K562 (cell line): ENCODE results near the gene RNF144A. TPM values are rescaled to one million over a fixed set of nuclear protein-coding genes. Genes with fewer than 3 reads are reported as not detected.

Experiments used
- ATAC-seq: fragments of 200-7000 bp; cut with Tn5 transposase; 3 replicates; pipeline ENCODE4 v1.9.1; 2020; ENCODE audit warnings: moderate library complexity
- BruUV-seq: library from RNA; stranded (reverse); fragments of 400-500 nt; replicated peaks from 2 replicates; lab custom pipeline; 2021; lab: Mats Ljungman, UMichigan
- CTCF ChIA-PET: fragments of 300-600 bp; formaldehyde crosslinking; extraction: SDS; loops from one replicate; lab custom pipeline; 2021; ENCODE audit warnings: low intra/inter-chr PET ratio; lab: Yijun Ruan, JAX
- POLR2A ChIA-PET: fragments of 300-600, 350-650 bp; sonication (Branson Sonifier 250); formaldehyde crosslinking; extraction: SDS; loops from one replicate; lab custom pipeline; 2021; ENCODE audit warnings: antibody characterized with exemption, inconsistent platforms; lab: Yijun Ruan, JAX
- DNase-seq, 4 experiments: peaks; one replicate each; pipeline versions ENCODE4 v3.0.0 to v3.0.0-alpha.2; 2011 to 2018; ENCODE audit warnings: low spot score in 3 of 4, mixed read lengths in 3 of 4; ENCODE audit errors: extremely low read depth in 1 of 4
- FAIRE-seq: peaks from 2 replicates; lab custom pipeline; 2011; peaks lifted over from hg19 to GRCh38; lab: Jason Lieb, UNC
- H2AFZ ChIP-seq: 2 replicates; pipeline ENCODE4 v1.6.0; 2011; ENCODE audit warnings: low read depth, low read length, control low read depth, inconsistent platforms
- H3K27ac ChIP-seq: fragments of 200-600 bp; 3 replicates; pipeline ENCODE4 v1.8.0; 2011; ENCODE audit warnings: low read depth, mild to moderate bottlenecking, control low read depth, inconsistent platforms, low read length, moderate library complexity, mixed read lengths; ENCODE audit errors: extremely low read depth
- H3K27me3 ChIP-seq, 2 experiments: fragments of 300-600 bp in 1 of 2; 2 replicates in 1 of 2; 3 replicates in 1 of 2; pipeline versions ENCODE4 v1.6.0 to v1.8.0; 2011; ENCODE audit warnings: inconsistent platforms in 2 of 2, low read length in 2 of 2, mild to moderate bottlenecking in 1 of 2, mixed read lengths in 1 of 2, moderate library complexity in 1 of 2; ENCODE audit not compliant: control insufficient read depth in 2 of 2, insufficient read depth in 2 of 2
- H3K36me3 ChIP-seq: fragments of 300-600 bp; 3 replicates; pipeline ENCODE4 v1.8.0; 2011; ENCODE audit warnings: mild to moderate bottlenecking, low read length, inconsistent platforms; ENCODE audit not compliant: control insufficient read depth, insufficient read depth
- H3K4me1 ChIP-seq, 2 experiments: fragments of 200-600 bp in 1 of 2; replicated peaks in 1 of 2; 2 replicates in 1 of 2; 3 replicates in 1 of 2; pipeline versions ENCODE4 v1.5.1 to v1.8.0; 2011; ENCODE audit warnings: inconsistent platforms in 2 of 2, low read length in 2 of 2, mild to moderate bottlenecking in 1 of 2, mixed read lengths in 1 of 2, moderate library complexity in 1 of 2; ENCODE audit not compliant: control insufficient read depth in 2 of 2, insufficient read depth in 2 of 2
- H3K4me2 ChIP-seq: 2 replicates; pipeline ENCODE4 v1.6.1; 2011; ENCODE audit warnings: low read length, control low read depth, inconsistent platforms, mixed read lengths; ENCODE audit not compliant: insufficient read depth
- H3K4me3 ChIP-seq: fragments of 200-600 bp; sonication (generic), shearing (Covaris generic); 2 replicates; pipeline ENCODE4 v1.5.1; 2016; ENCODE audit warnings: control low read depth, inconsistent platforms
- H3K79me2 ChIP-seq: fragments of 200-600 bp; 3 replicates; pipeline ENCODE4 v1.8.0; 2011; ENCODE audit warnings: low read length, inconsistent platforms; ENCODE audit not compliant: control insufficient read depth, insufficient read depth
- H3K9ac ChIP-seq, 2 experiments: 2 replicates each; pipeline versions ENCODE4 v1.6.0 to v1.6.1; 2011; ENCODE audit warnings: low read depth in 2 of 2, low read length in 2 of 2, control low read depth in 1 of 2, inconsistent platforms in 1 of 2, mild to moderate bottlenecking in 1 of 2, mixed read lengths in 1 of 2; ENCODE audit not compliant: insufficient read depth in 1 of 2
- H3K9me1 ChIP-seq: one replicate; pipeline ENCODE4 v1.6.0; 2011; ENCODE audit warnings: inconsistent platforms, mild to moderate bottlenecking, low read length, moderate library complexity; ENCODE audit not compliant: control insufficient read depth, insufficient read depth
- H3K9me3 ChIP-seq: replicated peaks from 2 replicates; pipeline ENCODE4 v1.5.1; 2011; ENCODE audit warnings: low read depth, low read length, inconsistent platforms; ENCODE audit not compliant: control insufficient read depth, insufficient read depth
- H4K20me1 ChIP-seq: replicated peaks from 2 replicates; pipeline ENCODE4 v1.6.1; 2011; ENCODE audit warnings: low read length, inconsistent platforms, mixed read lengths; ENCODE audit not compliant: control insufficient read depth, insufficient read depth
- CGGBP1 ChIP-seq: fragments of 250-450 bp; sonication (Bioruptor Pico); IDR thresholded peaks from 2 replicates; pipeline ENCODE4 v1.9.0; 2021; ENCODE audit warnings: mild to moderate bottlenecking
- GTF2E2 ChIP-seq: fragments of 200-800 bp; sonication (Bioruptor generic); IDR thresholded peaks from 2 replicates; pipeline ENCODE4 v1.6.1; 2016; ENCODE audit warnings: missing genetic modification characterization, missing compliant biosample characterization
- PHF21A ChIP-seq: fragments of 450-650 bp; IDR thresholded peaks from 2 replicates; pipeline ENCODE4 v1.6.1; 2017; ENCODE audit warnings: low read depth, borderline replicate concordance
- RAD51 ChIP-seq: fragments of 450-650 bp; IDR thresholded peaks from 2 replicates; pipeline ENCODE4 v1.7.1; 2016; ENCODE audit warnings: low read depth, mild to moderate bottlenecking, borderline replicate concordance
- SIN3A ChIP-seq, 2 experiments: fragments of 150-350 bp in 1 of 2; IDR thresholded peaks; 2 replicates each; pipeline ENCODE4 v1.6.1; 2011 to 2016; ENCODE audit warnings: borderline replicate concordance in 2 of 2, low read depth in 2 of 2, low read length in 2 of 2, mild to moderate bottlenecking in 2 of 2, moderate library complexity in 2 of 2; ENCODE audit not compliant: control insufficient read depth in 1 of 2
- SMAD1 ChIP-seq: fragments of 150-350 bp; IDR thresholded peaks from 2 replicates; pipeline ENCODE4 v1.6.1; 2014; ENCODE audit warnings: low read length, low read depth; ENCODE audit not compliant: partially characterized antibody
- TAF7 ChIP-seq: fragments of 450-650 bp; IDR thresholded peaks from 2 replicates; pipeline ENCODE4 v1.6.1; 2016; ENCODE audit warnings: missing genetic modification characterization, missing compliant biosample characterization
- TFAM ChIP-seq: fragments of 250-450 bp; sonication (Bioruptor Pico); conservative IDR thresholded peaks from 2 replicates; pipeline ENCODE4 v1.5.0; 2021; ENCODE audit warnings: mild to moderate bottlenecking, moderate library complexity
- THAP7 ChIP-seq: fragments of 250-450 bp; sonication (Bioruptor Pico); IDR thresholded peaks from 2 replicates; pipeline ENCODE4 v1.5.0; 2021
- ZNF12 ChIP-seq: sonication (generic); formaldehyde crosslinking; IDR thresholded peaks from 2 replicates; pipeline ENCODE4 v1.4.0; 2020; ENCODE audit warnings: mild to moderate bottlenecking, missing genetic modification reagents
- ZNF239 ChIP-seq: fragments of 250-450 bp; sonication (Bioruptor Pico); IDR thresholded peaks from 2 replicates; pipeline ENCODE4 v1.4.0; 2020; ENCODE audit warnings: mild to moderate bottlenecking
- ZNF407 ChIP-seq: fragments of 450-650 bp; IDR thresholded peaks from 2 replicates; pipeline ENCODE4 v1.6.1; 2016; ENCODE audit warnings: low read depth
- ZNF76 ChIP-seq: fragments of 250-450 bp; sonication (Bioruptor Pico); IDR thresholded peaks from 2 replicates; pipeline ENCODE4 v1.4.0; 2020; ENCODE audit warnings: mild to moderate bottlenecking, moderate library complexity, borderline replicate concordance
- WGBS: fragments of 100-300 bp; shearing (Covaris generic); methylation state at CpG from one replicate; pipeline ENCODE4 v1.1.6; 2016; ENCODE audit warnings: low coverage, mixed read lengths; ENCODE audit not compliant: insufficient coverage; ENCODE audit errors: missing lambda C conversion rate; 5-methylcytosine and 5-hydroxymethylcytosine counted together
- in situ Hi-C: fragments of 300-500 bp; cut with MboI; formaldehyde crosslinking; loops from 4 replicates; pipeline ENCODE4 v1.15.0; 2018; ENCODE audit warnings: inconsistent platforms, mixed read lengths
- intact Hi-C: fragments of 100-400 bp; cut with micrococcal nuclease; formaldehyde crosslinking; loops from 2 replicates; pipeline ENCODE4 v1.14.2; 2022
- polyA plus RNA-seq, 8 experiments: library from polyadenylated mRNA; depleted of rRNA in 4 of 8; stranded (reverse) in 5 of 8; unstranded in 3 of 8; fragments of >200 nt; fragmentation: Nextera tagmentation in 2 of 8; fragmentation: Illumina TruSeq in 1 of 8; extraction: Ambion mirVana in 2 of 8; extraction: Trizol in 1 of 8; gene quantifications; 2 replicates each; pipeline versions ENCODE4 v1.2.1 to v1.2.3, GENCODE V29; 2011 to 2014; ENCODE audit warnings: inconsistent platforms in 1 of 8, missing spikeins in 1 of 8
- total RNA-seq, 7 experiments: library from RNA; depleted of rRNA in 6 of 7; stranded (reverse); fragments of >200 nt in 6 of 7; fragmentation: Illumina TruSeq in 2 of 7; extraction: Trizol in 2 of 7; gene quantifications; 2 replicates each; pipeline versions ENCODE4 v1.2.1 to v1.2.3, GENCODE V29; 2011 to 2021; ENCODE audit warnings: low replicate concordance in 1 of 7

Gene RNF144A
- total and polyA plus RNA-seq, 9 of the 15 experiments (the other 6 are each of a cell fraction or from before 2014, with no cell fraction given): 0.96 to 11.3 (median 6.2) TPM

- BruUV-seq: no TSS peak
- Histone ChIP-seq H3K79me2 (no peaks in the 10 kb centered on the region), H2AFZ (no peak overlapping the region), H3K36me3 (no peaks in the 10 kb centered on the region), H3K4me1 (peaks cover 0 to 7% of the 10 kb centered on the region in 2 experiments; a peak in 3 of 5 replicates), H4K20me1 (no peaks in the 10 kb centered on the region), H3K27me3 (no peaks in the 10 kb centered on the region; a peak in 1 of 5 replicates), H3K9me1 (no peaks in the 10 kb centered on the region), H3K27ac (no peak overlapping the region), H3K9me3 (no peaks in the 10 kb centered on the region; the same call in 1 of the 2 replicates), H3K4me2 (no peak overlapping the region), H3K4me3 (no peak overlapping the region), H3K9ac (no peak overlapping the region)
- ChIA-PET CTCF (no interaction called here), POLR2A (no interaction called here)
- intact Hi-C loops (no loop called here), in situ Hi-C loops (no loop called here)
- ATAC-seq (no peak), DNase-seq (no peak), FAIRE-seq (no peak)
- WGBS: 25% methylated on average over 6 of the region's 6 CpGs
- TF ChIP-seq RAD51: no peak
- no peak for TF ChIP-seq TFAM (CRISPR knock-in tag)
- no peak for TF ChIP-seq ZNF407
- no peak for TF ChIP-seq ZNF12 (CRISPR knock-in tag)
- TF ChIP-seq THAP7 (CRISPR knock-in tag): no peak
- TF ChIP-seq GTF2E2 (tag): no peak
- no peak for TF ChIP-seq CGGBP1 (CRISPR knock-in tag)
- TF ChIP-seq ZNF239 (CRISPR knock-in tag): no peak
- TF ChIP-seq TAF7 (tag): no peak
- TF ChIP-seq SMAD1: no peak
- no peak for TF ChIP-seq ZNF76 (CRISPR knock-in tag)
- no peak for TF ChIP-seq PHF21A
- no peak for TF ChIP-seq SIN3A (IDR thresholded peaks at IDR 0.05; ENCODE audit: borderline replicate concordance in 2 of 2, control insufficient read depth in 1 of 2, low read depth in 2 of 2, low read length in 2 of 2)
Observed at GRCh38 chr2:6982934-6983589, 65.8 kb downstream of the RNF144A start.
